MM.1S (cell line): ENCODE data around the gene EXO5.

ENCODE experiments used
- CTCF ChIP-seq: fragments of 300-600 bp; sonication (generic); IDR thresholded peaks from 2 replicates; pipeline ENCODE4 v1.5.1; 2016; ENCODE audit warnings: antibody characterized with exemption, low read length, mixed read lengths
- EZH2 ChIP-seq: fragments of 300-600 bp; sonication (generic); optimal IDR thresholded peaks from 2 replicates; pipeline ENCODE3; 2017; ENCODE audit warnings: low read depth, mild to moderate bottlenecking, antibody characterized with exemption, low read length, mixed read lengths

GRCh38 chr1:40475268-40475667, 33.3 kb upstream of the EXO5 start:
- no peak for TF ChIP-seq CTCF
- no peak for TF ChIP-seq EZH2
